Measurements from ENCODE around the gene ATP5F1A. TPM values are rescaled to one million over a fixed set of nuclear protein-coding genes. Genes with fewer than 3 reads are reported as not detected.

ATP5F1A gene
- total and polyA plus RNA-seq, 2 experiments from 2014 or later = 609 to 931 TPM

- Histone ChIP-seq H3K4me3 (no peak overlapping the region), H3K27ac (peak overlapping the region; percentile 72), H3K27me3 (no peaks in the 10 kb centered on the region), H3K36me3 (replicated peaks; ENCODE audit: insufficient read depth, low read depth) (no peaks in the 10 kb centered on the region), H3K79me2 (peaks cover 9% of the 10 kb centered on the region), H4K20me1 (ENCODE audit: insufficient read depth, poor library complexity, severe bottlenecking) (no peaks in the 10 kb centered on the region), H2AFZ (no peak overlapping the region), H3K4me1 (ENCODE audit: insufficient read depth) (peaks cover 3% of the 10 kb centered on the region), H3K9me2 (replicated peaks; ENCODE audit: insufficient read depth) (no peaks in the 10 kb centered on the region), H3K9me3 (ENCODE audit: low read depth) (no peaks in the 10 kb centered on the region), H3K4me2 (no peak overlapping the region)
- no peak for DNase-seq (ENCODE audit: low spot score)
- TF ChIP-seq CTCF (IDR thresholded peaks at IDR 0.05; ENCODE audit: poor library complexity) = no peak
- no peak for TF ChIP-seq EZH2 (IDR thresholded peaks at IDR 0.05; ENCODE audit: borderline replicate concordance)
- TF ChIP-seq EZH2phosphoT487 (IDR thresholded peaks at IDR 0.05; ENCODE audit: low read depth, severe bottlenecking, unreplicated experiment) = no peak
- WGBS (ENCODE audit: low lambda C conversion rate, missing lambda C conversion rate) = 81% methylated on average over 5 of the region's 5 CpGs
Measured at GRCh38 chr18:46040747-46041104, 57.4 kb downstream of the ATP5F1A start.

- no peaks in the 10 kb centered on the region for H3K36me3 ChIP-seq (replicated peaks; ENCODE audit: insufficient read depth, low read depth)
- H3K4me2 ChIP-seq = no peak overlapping the region
- DNase-seq (ENCODE audit: low spot score) = no peak
- no peaks in the 10 kb centered on the region for H4K20me1 ChIP-seq (ENCODE audit: insufficient read depth, poor library complexity, severe bottlenecking)
- peaks cover 3% of the 10 kb centered on the region for H3K4me1 ChIP-seq (ENCODE audit: insufficient read depth)
- H2AFZ ChIP-seq = no peak overlapping the region
- H3K27me3 ChIP-seq = no peaks in the 10 kb centered on the region
- no peak overlapping the region for H3K4me3 ChIP-seq
- 41% methylated on average over 5 of the region's 5 CpGs for WGBS (ENCODE audit: low lambda C conversion rate, missing lambda C conversion rate)
- H3K9me3 ChIP-seq (ENCODE audit: low read depth) = no peaks in the 10 kb centered on the region
- H3K27ac ChIP-seq = peak overlapping the region; percentile 72
- TF ChIP-seq EZH2phosphoT487 (IDR thresholded peaks at IDR 0.05; ENCODE audit: low read depth, severe bottlenecking, unreplicated experiment) (no peak), CTCF (IDR thresholded peaks at IDR 0.05; ENCODE audit: poor library complexity) (no peak), EZH2 (IDR thresholded peaks at IDR 0.05; ENCODE audit: borderline replicate concordance) (no peak)
- H3K9me2 ChIP-seq (replicated peaks; ENCODE audit: insufficient read depth) = no peaks in the 10 kb centered on the region
- H3K79me2 ChIP-seq = peaks cover 9% of the 10 kb centered on the region
Measured at GRCh38 chr18:46040033-46040746, 57.9 kb downstream of the ATP5F1A start.

GRCh38 chr18:46037512-46038305 is 60.4 kb downstream of the ATP5F1A start:
- Histone ChIP-seq H3K4me3 (no peak overlapping the region), H3K4me2 (no peak overlapping the region), H3K36me3 (replicated peaks; ENCODE audit: insufficient read depth, low read depth) (no peaks in the 10 kb centered on the region), H3K4me1 (ENCODE audit: insufficient read depth) (peaks cover 3% of the 10 kb centered on the region), H2AFZ (no peak overlapping the region), H3K9me3 (ENCODE audit: low read depth) (no peaks in the 10 kb centered on the region), H3K9me2 (replicated peaks; ENCODE audit: insufficient read depth) (no peaks in the 10 kb centered on the region), H4K20me1 (ENCODE audit: insufficient read depth, poor library complexity, severe bottlenecking) (no peaks in the 10 kb centered on the region), H3K27me3 (no peaks in the 10 kb centered on the region), H3K27ac (no peak overlapping the region), H3K79me2 (peaks cover 5% of the 10 kb centered on the region)
- TF ChIP-seq EZH2phosphoT487 (IDR thresholded peaks at IDR 0.05; ENCODE audit: low read depth, severe bottlenecking, unreplicated experiment) (no peak), EZH2 (IDR thresholded peaks at IDR 0.05; ENCODE audit: borderline replicate concordance) (no peak), CTCF (IDR thresholded peaks at IDR 0.05; ENCODE audit: poor library complexity) (no peak)
- DNase-seq (ENCODE audit: low spot score) = no peak
- 82% methylated on average over 9 of the region's 9 CpGs for WGBS (ENCODE audit: low lambda C conversion rate, missing lambda C conversion rate)
